Spinal cord (tissue), 10 donors: ENCODE data around the gene NUDT14. TPM values are rescaled to one million over a fixed set of nuclear protein-coding genes. Genes with fewer than 3 reads are reported as not detected.

Experiments
- DNase-seq, 6 donors: peaks; one replicate each; pipeline versions ENCODE4 v3.0.0 to v3.0.0-alpha.2; 2013 to 2015; ENCODE audit warnings: low spot score in 6 of 6, low read depth in 4 of 6
- H3K27ac ChIP-seq: one replicate; pipeline ENCODE4 v1.5.1; 2013; ENCODE audit warnings: low read depth, low read length, control low read depth
- H3K27me3 ChIP-seq: one replicate; pipeline ENCODE4 v1.6.1; 2013; ENCODE audit warnings: low read length; ENCODE audit not compliant: control insufficient read depth, insufficient read depth
- H3K36me3 ChIP-seq: one replicate; pipeline ENCODE4 v1.6.1; 2013; ENCODE audit warnings: low read length; ENCODE audit not compliant: control insufficient read depth, insufficient read depth
- H3K4me1 ChIP-seq: one replicate; pipeline ENCODE4 v1.6.1; 2013; ENCODE audit warnings: low read length; ENCODE audit not compliant: control insufficient read depth, insufficient read depth
- H3K4me3 ChIP-seq: one replicate; pipeline ENCODE4 v1.5.1; 2013; ENCODE audit warnings: low read depth, low read length, control low read depth
- H3K9me3 ChIP-seq: one replicate; pipeline ENCODE4 v1.6.1; 2013; ENCODE audit warnings: low read length; ENCODE audit not compliant: control insufficient read depth, insufficient read depth
- WGBS: methylation state at CpG from one replicate; pipeline ENCODE4 v1.1.5; 2013; ENCODE audit warnings: missing lambda C conversion rate; ENCODE audit not compliant: insufficient coverage; 5-methylcytosine and 5-hydroxymethylcytosine counted together
- polyA plus RNA-seq, 2 donors: library from polyadenylated mRNA; unstranded; fragments of 120-200 nt; gene quantifications; one replicate each; pipeline ENCODE4 v1.2.1, GENCODE V29; 2013; ENCODE audit not compliant: insufficient read length in 2 of 2
- total RNA-seq, 2 donors: library from RNA; depleted of rRNA in 1 of 2; stranded (reverse); fragments of 120-200 nt in 1 of 2; fragments of >200 nt in 1 of 2; gene quantifications; one replicate each; pipeline versions ENCODE4 v1.2.3 to v1.2.4, GENCODE V29; 2013 to 2014
- donor health status: healthy.

The NUDT14 gene
- total and polyA plus RNA-seq, 4 donors: 10.3 to 55.0 (median 36.0) TPM

- DNase-seq: no peak
- Histone ChIP-seq H3K27ac (peak overlapping the region; percentile 1), H3K27me3 (peaks cover 14% of the 10 kb centered on the region), H3K4me1 (peaks cover 53% of the 10 kb centered on the region), H3K36me3 (no peaks in the 10 kb centered on the region), H3K9me3 (no peaks in the 10 kb centered on the region), H3K4me3 (no peak overlapping the region)
- 28% methylated on average over 27 of the region's 29 CpGs for WGBS
Observed at GRCh38 chr14:105192866-105193731, 12.0 kb upstream of the NUDT14 start.

- H3K36me3 ChIP-seq: no peaks in the 10 kb centered on the region
- DNase-seq: no peak
- WGBS: 64% methylated on average over 11 of the region's 14 CpGs
- no peaks in the 10 kb centered on the region for H3K27me3 ChIP-seq
- no peak overlapping the region for H3K27ac ChIP-seq
- H3K9me3 ChIP-seq: peaks cover 2% of the 10 kb centered on the region
- peaks cover 4% of the 10 kb centered on the region for H3K4me1 ChIP-seq
- H3K4me3 ChIP-seq: no peak overlapping the region
Observed at GRCh38 chr14:105187935-105188524, 6.9 kb upstream of the NUDT14 start.

- Histone ChIP-seq H3K27me3 (no peaks in the 10 kb centered on the region), H3K27ac (no peak overlapping the region), H3K9me3 (peaks cover 2% of the 10 kb centered on the region), H3K36me3 (no peaks in the 10 kb centered on the region), H3K4me3 (no peak overlapping the region), H3K4me1 (peaks cover 5% of the 10 kb centered on the region)
- 81% methylated on average over 3 of the region's 4 CpGs for whole genome bisulfite sequencing
- no peak for DNase-seq
Observed at GRCh38 chr14:105187116-105187515, 6.0 kb upstream of the NUDT14 start.

GRCh38 chr14:105185973-105186372 lies 4.9 kb upstream of the NUDT14 start:
- WGBS: 39% methylated on average over 3 of the region's 4 CpGs
- Histone ChIP-seq H3K4me1 (peaks cover 9% of the 10 kb centered on the region), H3K36me3 (no peaks in the 10 kb centered on the region), H3K9me3 (peaks cover 2% of the 10 kb centered on the region), H3K4me3 (no peak overlapping the region), H3K27me3 (no peaks in the 10 kb centered on the region), H3K27ac (no peak overlapping the region)
- no peak for DNase-seq

- no peak for DNase-seq
- H3K9me3 ChIP-seq: peaks cover 2% of the 10 kb centered on the region
- peaks cover 17% of the 10 kb centered on the region for H3K4me1 ChIP-seq
- no peak overlapping the region for H3K27ac ChIP-seq
- H3K36me3 ChIP-seq: no peaks in the 10 kb centered on the region
- H3K27me3 ChIP-seq: no peaks in the 10 kb centered on the region
- 74% methylated on average over 18 of the region's 18 CpGs for WGBS
- H3K4me3 ChIP-seq: no peak overlapping the region
Observed at GRCh38 chr14:105185001-105185400, 3.9 kb upstream of the NUDT14 start.

GRCh38 chr14:105184461-105184860 lies 3.3 kb upstream of the NUDT14 start:
- no peak overlapping the region for H3K27ac ChIP-seq
- WGBS: 69% methylated on average over 9 of the region's 9 CpGs
- H3K4me3 ChIP-seq: no peak overlapping the region
- peaks cover 2% of the 10 kb centered on the region for H3K9me3 ChIP-seq
- no peak for DNase-seq
- no peaks in the 10 kb centered on the region for H3K27me3 ChIP-seq
- H3K36me3 ChIP-seq: peaks cover 1% of the 10 kb centered on the region
- H3K4me1 ChIP-seq: peaks cover 22% of the 10 kb centered on the region

GRCh38 chr14:105182296-105183020 lies 1.3 kb upstream of the NUDT14 start:
- peaks cover 27% of the 10 kb centered on the region for H3K4me1 ChIP-seq
- no peak for DNase-seq

GRCh38 chr14:105181549-105182295 lies 610 bp upstream of the NUDT14 start:
- Histone ChIP-seq H3K4me1 (peaks cover 28% of the 10 kb centered on the region), H3K27ac (no peak overlapping the region), H3K4me3 (no peak overlapping the region), H3K27me3 (no peaks in the 10 kb centered on the region), H3K36me3 (peaks cover 20% of the 10 kb centered on the region), H3K9me3 (no peaks in the 10 kb centered on the region)
- 40% methylated on average over 19 of the region's 21 CpGs for WGBS
- DNase-seq: no peak

More at GRCh38 chr14:105182296-105183020, 1.3 kb upstream of the NUDT14 start:
- WGBS: 82% methylated on average over 22 of the region's 25 CpGs
- Histone ChIP-seq H3K27ac (no peak overlapping the region), H3K36me3 (peaks cover 14% of the 10 kb centered on the region), H3K4me3 (no peak overlapping the region), H3K9me3 (no peaks in the 10 kb centered on the region), H3K27me3 (no peaks in the 10 kb centered on the region)

- Histone ChIP-seq H3K4me1 (peaks cover 36% of the 10 kb centered on the region), H3K9me3 (no peaks in the 10 kb centered on the region), H3K27me3 (no peaks in the 10 kb centered on the region), H3K27ac (no peak overlapping the region), H3K4me3 (no peak overlapping the region), H3K36me3 (peaks cover 42% of the 10 kb centered on the region)
- no peak for DNase-seq
- 85% methylated on average over 13 of the region's 13 CpGs for WGBS
Observed at GRCh38 chr14:105179191-105179590, 1.9 kb downstream of the NUDT14 start.
